ENCODE results near the gene F8.
"Not testable (repeated sequence)": the region's sequence is repeated elsewhere in the genome, so short reads cannot be mapped to it uniquely, and the experiment has no call there.

F8 gene

GRCh38 chrX:155035688-155036087 lies 13.2 kb upstream of the F8 start:
- in situ Hi-C loops (cut with HindIII; ENCODE audit: low sequenced_read_pairs) = no loop called here

DNA sequence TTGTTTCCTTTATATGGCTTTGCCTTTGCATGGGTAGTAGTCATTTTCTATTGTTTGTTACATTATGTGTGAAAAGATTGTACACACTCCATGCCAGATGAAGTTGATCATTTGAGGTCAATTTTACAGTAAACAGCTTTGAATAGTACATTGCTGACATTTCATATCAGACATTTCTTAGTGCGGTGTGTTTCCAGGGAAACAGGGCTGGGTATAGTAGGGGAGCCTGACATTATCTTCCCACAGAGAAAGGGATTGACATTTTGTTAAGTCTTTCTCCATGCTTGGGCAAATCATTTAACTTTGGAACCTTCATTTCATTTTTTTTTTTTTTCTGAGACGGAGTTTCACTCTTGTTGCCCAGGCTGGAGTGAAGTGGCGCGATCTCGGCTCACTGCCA lies 9.1 kb upstream of the F8 start:
- in situ Hi-C loops (cut with HindIII; ENCODE audit: low sequenced_read_pairs) = no loop called here

- in situ Hi-C loops (cut with HindIII; ENCODE audit: low sequenced_read_pairs) = no loop called here
These were observed 6.4 kb upstream of the F8 start for GRCh38 chrX:155028877-155029291.

GRCh38 chrX:155028129-155028528 lies 5.6 kb upstream of the F8 start:
- in situ Hi-C loops (cut with HindIII; ENCODE audit: low sequenced_read_pairs) = no loop called here

DNA sequence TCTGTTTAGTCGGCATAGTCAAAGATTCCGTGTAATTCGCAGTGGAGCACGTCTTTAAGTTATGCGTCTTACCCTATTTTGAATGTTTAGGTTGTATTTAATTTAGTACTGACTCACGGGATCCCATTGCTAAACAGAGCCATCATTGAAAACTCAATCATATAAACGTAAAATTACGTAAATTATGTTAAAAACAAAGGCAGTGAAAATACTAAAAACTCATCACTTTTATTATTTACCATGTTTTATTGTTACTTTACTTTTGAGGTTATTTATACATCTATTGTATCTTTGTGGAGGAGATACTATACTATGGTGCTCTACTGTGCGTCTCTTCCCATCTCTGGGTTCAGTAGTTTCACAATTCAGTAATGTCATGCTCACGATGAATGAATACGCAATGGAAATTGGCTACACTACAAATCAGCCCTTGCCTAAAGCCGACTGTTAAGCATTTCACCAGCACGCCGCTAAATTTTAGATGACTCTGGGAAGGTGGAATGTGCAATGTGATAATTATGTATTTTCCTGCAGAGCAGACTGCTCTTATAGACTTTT lies 5.1 kb upstream of the F8 start:
- in situ Hi-C loops (cut with HindIII; ENCODE audit: low sequenced_read_pairs) = no loop called here

- in situ Hi-C loops (cut with HindIII; ENCODE audit: low sequenced_read_pairs) = no loop called here
These were observed 4.4 kb upstream of the F8 start, which contains the start of gene FUNDC2 for GRCh38 chrX:155026727-155027508. Gene FUNDC2, plus strand, starts transcription at chrX:155026844. Its CDS starts 95 bp downstream, at chrX:155026939.

- in situ Hi-C loops (cut with HindIII; ENCODE audit: low sequenced_read_pairs) = no loop called here
These were observed 3.9 kb upstream of the F8 start for GRCh38 chrX:155026420-155026726.

GRCh38 chrX:155023907-155024833 lies 1.6 kb upstream of the F8 start:
- in situ Hi-C loops (cut with HindIII; ENCODE audit: low sequenced_read_pairs) = no loop called here

- in situ Hi-C loops (cut with HindIII; ENCODE audit: low sequenced_read_pairs) = no loop called here
These were observed 1.9 kb downstream of the F8 start for GRCh38 chrX:155020591-155020990.

GRCh38 chrX:155009994-155010472 lies 12.5 kb downstream of the F8 start:
- in situ Hi-C loops (cut with HindIII; ENCODE audit: low sequenced_read_pairs) = no loop called here

DNA sequence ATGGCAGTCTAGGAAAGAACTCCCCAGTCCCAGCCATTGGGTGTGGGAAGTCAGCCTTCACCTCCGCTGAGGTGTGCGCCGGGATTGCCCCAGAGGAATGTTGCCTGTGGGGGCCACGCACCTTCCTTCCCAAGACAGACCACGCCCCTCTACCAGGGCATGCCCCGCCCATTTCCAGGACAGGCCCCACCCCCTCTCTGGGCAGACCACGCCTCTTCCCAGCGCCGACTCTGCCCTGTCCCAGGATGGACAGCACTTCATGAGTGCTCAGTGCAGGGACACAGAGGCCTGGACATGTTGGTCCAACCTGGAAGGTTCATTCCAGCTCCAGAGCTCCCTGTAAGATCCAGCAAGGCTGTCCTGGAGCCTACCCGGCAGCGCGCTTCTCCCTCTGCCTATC lies 13.9 kb downstream of the F8 start:
- in situ Hi-C loops (cut with HindIII; ENCODE audit: low sequenced_read_pairs) = not testable (repeated sequence)

GRCh38 chrX:155006913-155007671 lies 15.4 kb downstream of the F8 start:
- in situ Hi-C loops (cut with HindIII; ENCODE audit: low sequenced_read_pairs) = not testable (repeated sequence)

- in situ Hi-C loops (cut with HindIII; ENCODE audit: low sequenced_read_pairs) = not testable (repeated sequence)
These were observed 16.1 kb downstream of the F8 start for GRCh38 chrX:155006379-155006778.

- in situ Hi-C loops (cut with HindIII; ENCODE audit: low sequenced_read_pairs) = no loop called here
These were observed 17.3 kb downstream of the F8 start for GRCh38 chrX:155005190-155005589.

DNA sequence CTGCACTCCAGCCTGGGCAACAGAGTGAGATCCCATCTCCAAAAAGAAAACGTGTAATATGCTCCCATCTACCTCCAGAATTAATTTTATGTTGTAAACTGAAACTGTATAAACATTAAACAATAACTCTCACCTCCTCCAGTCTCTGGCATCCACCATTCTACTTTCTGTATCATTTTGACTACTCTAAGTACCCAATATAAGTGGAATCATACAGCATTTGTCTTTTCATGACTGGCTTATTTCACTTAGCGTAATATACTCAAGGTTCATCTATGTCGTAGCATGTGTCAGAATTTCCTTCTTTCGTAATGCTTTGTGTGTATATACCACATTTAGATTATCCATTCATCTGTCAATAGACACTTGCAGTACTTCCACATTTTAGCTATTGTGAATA lies 20.6 kb downstream of the F8 start:
- in situ Hi-C loops (cut with HindIII; ENCODE audit: low sequenced_read_pairs) = no loop called here

- in situ Hi-C loops (cut with HindIII; ENCODE audit: low sequenced_read_pairs) = no loop called here
These were observed 21.7 kb downstream of the F8 start for GRCh38 chrX:155000841-155001240.

DNA sequence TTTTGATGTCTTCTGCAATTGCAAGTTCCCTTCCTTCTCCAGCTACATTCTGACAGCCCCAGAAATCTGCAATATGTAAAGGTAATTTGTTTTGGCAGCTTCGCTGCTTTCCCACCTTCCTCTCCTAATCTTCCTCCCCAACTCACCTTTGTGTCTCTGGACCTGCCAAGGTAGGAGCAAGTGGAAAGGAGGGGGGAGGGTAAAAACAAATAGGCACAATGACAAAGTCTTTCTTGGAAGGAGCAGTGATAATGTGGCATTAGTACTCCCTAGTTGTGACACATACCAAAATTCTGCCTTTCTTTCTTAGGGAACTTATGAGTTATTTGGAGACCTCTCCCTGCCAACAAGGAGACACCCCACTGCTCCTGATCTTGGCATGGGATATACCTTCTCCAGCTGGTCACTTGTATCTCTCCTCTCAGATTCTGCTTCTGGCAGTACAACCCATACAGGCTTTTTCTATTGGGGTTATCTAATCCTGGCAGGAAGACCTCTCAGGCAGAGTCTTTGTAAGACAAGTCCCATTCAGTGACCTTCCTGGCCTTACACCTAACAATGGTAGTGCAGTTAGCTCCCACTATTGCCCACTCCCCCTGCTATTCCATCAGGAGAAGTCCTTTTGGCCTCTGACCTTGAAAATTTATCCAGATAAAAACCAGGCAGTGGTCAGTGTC lies 24.2 kb downstream of the F8 start:
- in situ Hi-C loops (cut with HindIII; ENCODE audit: low sequenced_read_pairs) = no loop called here

GRCh38 chrX:154991476-154991875 lies 31.0 kb downstream of the F8 start:
- in situ Hi-C loops (cut with HindIII; ENCODE audit: low sequenced_read_pairs) = no loop called here

- in situ Hi-C loops (cut with HindIII; ENCODE audit: low sequenced_read_pairs) = no loop called here
These were observed 31.5 kb downstream of the F8 start for GRCh38 chrX:154991039-154991438.

DNA sequence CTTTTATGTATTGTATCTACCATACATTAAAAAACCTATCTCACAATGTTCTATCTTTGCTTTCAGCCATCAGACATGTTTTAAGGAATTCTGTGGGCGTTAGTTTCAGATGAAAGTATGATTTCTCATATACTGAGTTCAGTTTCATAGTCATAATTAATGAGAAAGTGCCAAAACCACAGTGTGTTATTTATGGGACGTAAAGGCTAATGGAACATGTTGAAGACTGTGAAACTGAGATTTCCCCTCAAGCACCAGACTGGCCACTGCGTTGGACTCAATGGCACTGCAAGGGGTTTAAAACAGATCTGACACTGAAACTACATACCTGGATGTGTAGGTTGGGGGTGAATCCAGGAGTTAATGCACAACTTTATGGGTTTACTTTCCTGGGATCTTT lies 32.0 kb downstream of the F8 start:
- in situ Hi-C loops (cut with HindIII; ENCODE audit: low sequenced_read_pairs) = no loop called here

Data from endothelial cell of hepatic sinusoid (primary cell).